ENCODE results near the gene IL17RC.
"Not testable (repeated sequence)": the region's sequence is repeated elsewhere in the genome, so short reads cannot be mapped to it uniquely, and the experiment has no call there.

IL17RC gene

DNA sequence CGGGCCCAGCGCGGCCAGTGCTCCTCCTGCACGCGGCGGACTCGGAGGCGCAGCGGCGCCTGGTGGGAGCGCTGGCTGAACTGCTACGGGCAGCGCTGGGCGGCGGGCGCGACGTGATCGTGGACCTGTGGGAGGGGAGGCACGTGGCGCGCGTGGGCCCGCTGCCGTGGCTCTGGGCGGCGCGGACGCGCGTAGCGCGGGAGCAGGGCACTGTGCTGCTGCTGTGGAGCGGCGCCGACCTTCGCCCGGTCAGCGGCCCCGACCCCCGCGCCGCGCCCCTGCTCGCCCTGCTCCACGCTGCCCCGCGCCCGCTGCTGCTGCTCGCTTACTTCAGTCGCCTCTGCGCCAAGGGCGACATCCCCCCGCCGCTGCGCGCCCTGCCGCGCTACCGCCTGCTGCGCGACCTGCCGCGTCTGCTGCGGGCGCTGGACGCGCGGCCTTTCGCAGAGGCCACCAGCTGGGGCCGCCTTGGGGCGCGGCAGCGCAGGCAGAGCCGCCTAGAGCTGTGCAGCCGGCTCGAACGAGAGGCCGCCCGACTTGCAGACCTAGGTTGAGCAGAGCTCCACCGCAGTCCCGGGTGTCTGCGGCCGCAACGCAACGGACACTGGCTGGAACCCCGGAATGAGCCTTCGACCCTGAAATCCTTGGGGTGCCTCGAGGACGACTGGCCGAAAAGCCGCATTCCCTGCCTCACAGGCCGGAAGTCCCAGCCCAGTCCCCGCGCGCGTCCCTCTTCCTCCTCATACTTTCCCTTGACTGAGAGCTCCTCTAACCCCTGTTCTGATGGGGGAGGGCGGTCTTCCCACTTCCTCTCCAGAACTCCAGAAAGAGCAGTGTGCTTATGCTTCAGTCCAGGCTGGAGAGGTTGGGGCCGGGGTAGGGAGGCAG, 1.4 kb upstream of the IL17RC start:
- DNase-seq (ENCODE audit: low spot score), result peak; percentile 62

DNA sequence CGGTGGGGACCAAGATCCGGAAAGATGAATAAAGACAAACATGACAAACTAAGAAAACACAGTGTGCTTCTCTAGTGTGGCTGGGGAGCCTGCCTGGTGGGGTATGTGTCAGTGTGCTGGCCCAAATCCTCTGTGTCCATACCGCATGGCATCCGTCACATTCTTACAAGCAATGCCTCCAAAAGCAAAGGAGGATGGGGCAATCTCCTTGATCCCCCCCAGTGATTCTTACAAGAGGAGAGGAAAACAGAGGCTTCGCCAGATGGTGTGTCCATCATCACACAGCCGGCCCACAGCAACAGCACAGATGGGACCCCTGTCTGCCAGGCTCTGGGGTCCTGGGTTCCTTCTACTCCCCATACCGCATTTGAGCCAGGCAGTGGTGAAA, 558 bp upstream of the IL17RC start:
- DNase-seq (ENCODE audit: low spot score), result no peak

DNA sequence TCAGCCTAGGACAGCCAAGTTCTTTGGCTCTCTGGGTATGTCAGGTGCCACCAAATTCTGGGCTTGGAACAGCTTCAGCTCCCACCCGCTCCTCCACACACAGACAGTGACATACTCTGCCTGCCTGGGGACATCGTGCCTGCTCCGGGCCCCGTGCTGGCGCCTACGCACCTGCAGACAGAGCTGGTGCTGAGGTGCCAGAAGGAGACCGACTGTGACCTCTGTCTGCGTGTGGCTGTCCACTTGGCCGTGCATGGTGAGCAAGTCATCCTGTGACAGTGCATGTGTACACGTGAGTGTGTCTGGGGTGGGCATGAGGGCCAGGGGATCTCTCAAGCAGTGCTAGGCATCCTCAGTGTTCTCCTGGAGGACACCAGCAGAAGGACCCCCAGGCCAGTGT, 922 bp downstream of the IL17RC start:
- DNase-seq (ENCODE audit: low spot score), result no peak

DNA sequence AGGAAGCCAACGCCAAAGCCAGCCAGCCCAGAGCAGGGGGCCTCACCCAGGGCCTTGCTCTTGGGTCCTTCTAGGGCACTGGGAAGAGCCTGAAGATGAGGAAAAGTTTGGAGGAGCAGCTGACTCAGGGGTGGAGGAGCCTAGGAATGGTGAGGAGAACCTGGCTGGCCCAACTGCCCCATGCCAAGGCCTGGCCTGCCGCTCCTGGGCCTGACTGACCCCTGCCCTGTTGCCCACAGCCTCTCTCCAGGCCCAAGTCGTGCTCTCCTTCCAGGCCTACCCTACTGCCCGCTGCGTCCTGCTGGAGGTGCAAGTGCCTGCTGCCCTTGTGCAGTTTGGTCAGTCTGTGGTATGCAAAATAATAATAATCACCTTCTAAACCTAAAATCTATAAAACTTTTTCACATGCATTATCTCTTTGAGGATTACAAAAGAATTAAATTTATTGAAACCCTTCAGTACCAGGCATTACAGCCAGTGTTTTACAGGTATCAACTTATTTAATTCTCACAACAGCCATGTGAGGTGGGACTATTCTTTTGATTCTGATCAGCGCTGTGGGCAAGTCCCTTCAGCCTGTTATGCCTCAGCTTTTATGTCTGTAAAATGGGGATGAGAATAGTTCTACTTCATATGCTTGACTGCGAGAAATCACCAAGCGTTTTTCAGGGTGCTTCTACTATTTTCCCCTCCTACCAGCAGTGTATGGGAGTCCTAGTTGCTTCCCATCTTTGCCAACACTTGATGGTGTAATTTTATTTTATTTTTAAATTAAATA, 1.6 kb downstream of the IL17RC start:
- no peak for DNase-seq (ENCODE audit: low spot score)

DNA sequence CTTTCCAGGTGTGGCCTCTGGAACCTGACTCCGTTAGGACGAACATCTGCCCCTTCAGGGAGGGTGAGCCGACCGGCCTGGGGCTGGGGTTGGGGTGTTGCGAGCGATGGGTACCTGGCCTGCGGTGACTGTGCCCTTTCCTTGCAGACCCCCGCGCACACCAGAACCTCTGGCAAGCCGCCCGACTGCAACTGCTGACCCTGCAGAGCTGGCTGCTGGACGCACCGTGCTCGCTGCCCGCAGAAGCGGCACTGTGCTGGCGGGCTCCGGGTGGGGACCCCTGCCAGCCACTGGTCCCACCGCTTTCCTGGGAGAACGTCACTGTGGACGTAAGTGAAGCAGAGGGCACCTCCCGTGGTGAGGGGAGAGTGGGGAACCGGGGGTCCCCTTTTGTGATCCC, 11.3 kb downstream of the IL17RC start:
- DNase-seq (ENCODE audit: low spot score), result no peak

DNA sequence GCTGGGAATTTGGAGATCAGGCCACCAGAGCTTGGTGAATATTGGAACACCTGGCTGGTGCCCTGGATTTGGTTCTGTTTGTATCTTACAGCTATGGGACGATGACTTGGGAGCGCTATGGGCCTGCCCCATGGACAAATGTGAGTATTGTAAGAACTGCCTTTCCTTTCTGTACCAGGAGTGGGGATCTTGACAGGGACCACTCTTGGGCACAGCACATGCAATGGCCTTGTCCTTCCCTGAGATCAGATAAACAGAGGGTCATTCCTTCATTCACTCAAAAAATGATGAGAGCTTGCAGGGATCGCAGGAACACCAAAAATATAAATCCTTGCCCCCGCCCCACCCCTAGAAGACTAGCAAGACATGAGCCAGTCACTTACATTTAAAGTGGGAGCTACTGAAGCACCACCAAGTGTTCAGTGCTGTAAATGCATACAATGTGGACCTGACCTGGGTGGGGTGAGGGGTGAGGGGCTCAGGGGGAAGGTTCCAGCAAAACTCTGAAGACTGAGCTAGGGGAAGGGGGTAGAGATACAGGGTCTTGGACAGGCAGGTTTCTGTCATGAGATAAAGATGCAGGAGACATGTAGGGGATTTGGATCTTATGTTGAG, 14.0 kb downstream of the IL17RC start:
- no peak for DNase-seq (ENCODE audit: low spot score)

DNA sequence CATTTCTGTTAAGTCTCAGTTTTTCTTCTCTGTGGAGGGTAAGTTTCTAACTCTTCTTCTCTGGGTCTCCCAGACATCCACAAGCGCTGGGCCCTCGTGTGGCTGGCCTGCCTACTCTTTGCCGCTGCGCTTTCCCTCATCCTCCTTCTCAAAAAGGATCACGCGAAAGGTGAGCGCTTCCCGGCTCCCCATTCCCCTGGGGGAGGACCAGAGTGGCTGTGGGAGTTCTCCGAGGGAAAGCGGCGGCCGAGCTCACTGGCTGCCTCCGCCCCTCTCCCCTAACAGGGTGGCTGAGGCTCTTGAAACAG, 15.6 kb downstream of the IL17RC start:
- DNase-seq (ENCODE audit: low spot score), result no peak

DNA sequence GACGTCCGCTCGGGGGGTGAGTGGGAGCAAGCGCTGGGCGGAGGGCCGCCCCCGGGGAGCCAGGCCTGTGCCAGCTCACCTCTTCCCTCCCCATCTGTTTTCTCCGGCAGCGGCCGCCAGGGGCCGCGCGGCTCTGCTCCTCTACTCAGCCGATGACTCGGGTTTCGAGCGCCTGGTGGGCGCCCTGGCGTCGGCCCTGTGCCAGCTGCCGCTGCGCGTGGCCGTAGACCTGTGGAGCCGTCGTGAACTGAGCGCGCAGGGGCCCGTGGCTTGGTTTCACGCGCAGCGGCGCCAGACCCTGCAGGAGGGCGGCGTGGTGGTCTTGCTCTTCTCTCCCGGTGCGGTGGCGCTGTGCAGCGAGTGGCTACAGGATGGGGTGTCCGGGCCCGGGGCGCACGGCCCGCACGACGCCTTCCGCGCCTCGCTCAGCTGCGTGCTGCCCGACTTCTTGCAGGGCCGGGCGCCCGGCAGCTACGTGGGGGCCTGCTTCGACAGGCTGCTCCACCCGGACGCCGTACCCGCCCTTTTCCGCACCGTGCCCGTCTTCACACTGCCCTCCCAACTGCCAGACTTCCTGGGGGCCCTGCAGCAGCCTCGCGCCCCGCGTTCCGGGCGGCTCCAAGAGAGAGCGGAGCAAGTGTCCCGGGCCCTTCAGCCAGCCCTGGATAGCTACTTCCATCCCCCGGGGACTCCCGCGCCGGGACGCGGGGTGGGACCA, 16.1 kb downstream of the IL17RC start:
- peak; percentile 85 for DNase-seq (ENCODE audit: low spot score)

DNA sequence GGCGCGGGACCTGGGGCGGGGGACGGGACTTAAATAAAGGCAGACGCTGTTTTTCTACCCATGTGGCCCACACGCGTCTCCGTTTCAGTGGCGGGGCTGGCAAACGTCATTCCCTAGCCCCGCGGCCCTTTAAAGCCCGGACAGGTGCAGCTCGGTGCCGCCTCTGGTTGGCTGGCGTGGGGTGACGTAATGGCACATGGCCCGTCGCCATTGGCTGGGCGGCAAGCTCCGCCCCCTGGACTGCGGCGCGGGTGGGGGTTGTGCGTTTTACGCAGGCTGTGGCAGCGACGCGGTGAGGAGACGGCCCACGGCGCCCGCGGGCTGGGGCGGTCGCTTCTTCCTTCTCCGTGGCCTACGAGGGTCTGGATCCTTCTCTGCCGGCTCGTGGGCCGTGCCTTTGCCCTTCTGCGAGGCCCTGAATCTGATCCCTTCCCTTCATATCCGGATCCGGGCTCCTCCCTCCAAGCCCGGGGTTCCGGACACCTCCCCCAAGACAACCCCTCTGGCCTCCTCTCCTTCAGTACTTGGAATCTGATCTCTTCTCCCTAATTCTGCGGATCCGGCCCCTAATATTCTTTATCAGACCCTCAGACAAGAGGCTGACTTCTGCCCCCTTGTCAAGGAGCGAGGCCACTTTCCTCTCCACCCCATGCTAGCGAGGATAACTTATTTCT, 16.8 kb downstream of the IL17RC start, which contains the start of gene CRELD1:
CRELD1 (plus strand) TSS at position 274 of the 674 bp plus-strand sequence. CDS start 605 bp downstream, outside the sequence.
- peak; percentile 93 for DNase-seq (ENCODE audit: low spot score)

DNA sequence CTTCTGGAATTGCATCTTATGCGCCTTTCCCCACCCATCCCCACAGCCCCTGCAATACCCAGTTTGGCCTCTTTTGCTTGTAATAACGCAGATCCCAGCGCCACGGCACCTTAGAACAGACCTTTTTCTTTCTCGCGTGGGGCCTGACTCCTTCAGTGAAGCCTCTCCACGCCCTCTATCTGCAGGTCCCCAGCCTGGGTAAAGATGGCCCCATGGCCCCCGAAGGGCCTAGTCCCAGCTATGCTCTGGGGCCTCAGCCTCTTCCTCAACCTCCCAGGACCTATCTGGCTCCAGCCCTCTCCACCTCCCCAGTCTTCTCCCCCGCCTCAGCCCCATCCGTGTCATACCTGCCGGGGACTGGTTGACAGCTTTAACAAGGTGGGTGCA, 17.3 kb downstream of the IL17RC start:
- DNase-seq (ENCODE audit: low spot score), result peak; percentile 23

DNA sequence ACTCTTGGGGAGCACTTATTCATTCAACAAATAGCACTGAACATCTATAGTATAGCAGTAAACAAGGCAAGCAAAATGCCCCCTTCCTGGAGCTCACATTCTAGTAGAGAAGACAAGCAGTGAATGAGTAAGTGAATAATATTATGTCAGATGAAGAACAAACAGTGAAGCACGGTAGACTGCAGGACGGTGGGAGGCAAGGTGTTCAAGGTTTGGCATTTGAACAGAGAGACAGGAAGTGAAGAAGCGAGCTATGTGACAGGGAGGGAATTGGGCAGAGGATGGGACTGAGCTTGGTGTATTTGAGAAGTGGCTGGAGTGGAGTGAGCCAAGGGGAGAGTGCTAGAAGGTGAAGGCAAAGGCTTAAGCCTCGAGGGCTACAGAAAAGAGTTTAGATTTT, 18.1 kb downstream of the IL17RC start:
- no peak for DNase-seq (ENCODE audit: low spot score)

DNA sequence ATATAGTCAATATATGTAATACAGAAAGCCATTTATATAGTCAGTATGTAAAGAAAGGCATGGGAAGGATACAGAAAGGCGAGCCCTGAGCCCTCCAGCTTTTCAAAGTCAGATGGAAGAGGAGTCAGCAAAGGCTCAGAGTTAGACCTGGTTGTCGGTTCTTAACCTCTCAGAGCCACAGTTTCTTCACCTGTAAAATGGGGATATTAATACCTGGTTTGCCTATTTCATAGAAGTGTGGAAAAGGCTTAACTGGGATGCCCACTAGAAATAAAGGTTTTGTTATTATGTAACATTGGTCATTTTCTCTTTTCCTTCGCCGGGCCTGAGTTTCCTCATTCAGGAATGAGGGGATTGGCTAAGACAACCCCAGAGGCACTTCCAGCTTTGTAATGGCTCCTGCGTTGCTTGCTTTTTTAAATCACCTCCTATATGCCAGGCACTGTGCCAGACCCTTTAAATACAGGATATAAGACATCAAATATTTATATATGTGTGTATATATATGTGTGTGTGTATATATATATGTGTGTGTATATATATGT, 19.1 kb downstream of the IL17RC start:
- no peak for DNase-seq (ENCODE audit: low spot score)

DNA sequence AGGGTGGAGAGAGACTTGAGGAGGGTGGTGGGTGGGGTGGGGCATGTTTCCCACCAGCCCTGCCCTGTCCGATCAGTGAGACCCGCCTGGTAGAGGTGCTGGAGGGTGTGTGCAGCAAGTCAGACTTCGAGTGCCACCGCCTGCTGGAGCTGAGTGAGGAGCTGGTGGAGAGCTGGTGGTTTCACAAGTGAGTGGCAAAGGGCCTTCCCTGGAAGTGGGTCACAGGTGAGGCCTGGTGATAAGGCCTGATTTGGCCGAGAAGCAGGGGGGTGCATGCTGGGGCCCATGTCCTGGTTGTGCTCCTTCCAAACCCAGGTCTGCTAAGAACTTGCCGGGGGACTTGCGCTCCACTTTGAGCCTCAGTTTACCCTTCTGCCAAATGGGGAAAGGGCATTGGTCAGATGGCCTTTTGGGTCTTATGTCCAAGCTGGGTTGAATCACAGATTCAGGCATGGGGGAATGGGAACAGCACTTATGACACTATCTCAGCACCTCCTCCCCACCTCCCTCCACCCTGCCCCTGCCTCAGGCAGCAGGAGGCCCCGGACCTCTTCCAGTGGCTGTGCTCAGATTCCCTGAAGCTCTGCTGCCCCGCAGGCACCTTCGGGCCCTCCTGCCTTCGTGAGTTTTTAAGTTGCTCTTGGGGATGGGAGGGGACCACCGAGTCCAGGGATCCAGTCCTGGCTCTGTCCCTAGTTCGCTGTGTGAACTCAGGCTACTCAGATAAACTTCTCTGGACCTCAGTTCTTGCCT, 20.8 kb downstream of the IL17RC start:
- DNase-seq (ENCODE audit: low spot score), result no peak

DNA sequence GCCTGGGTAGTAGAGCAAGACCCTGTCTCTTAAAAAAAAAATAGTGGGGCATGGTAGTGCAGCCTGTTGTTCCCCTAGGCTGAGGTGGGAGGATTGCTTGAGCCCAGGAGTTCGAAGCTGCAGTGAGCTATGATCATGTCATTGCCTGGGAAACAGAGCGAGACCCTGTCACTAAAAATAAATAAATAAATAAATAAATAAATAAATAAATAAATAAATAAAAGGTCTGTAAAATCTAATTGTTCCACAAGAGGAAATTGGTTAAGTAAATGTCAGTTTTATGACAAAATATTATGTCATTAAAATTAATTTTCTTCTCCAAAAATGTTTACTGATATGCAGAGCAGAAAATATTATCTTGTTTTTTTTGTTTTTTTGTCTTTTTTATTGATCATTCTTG, 22.1 kb downstream of the IL17RC start:
- no peak for DNase-seq (ENCODE audit: low spot score)

DNA sequence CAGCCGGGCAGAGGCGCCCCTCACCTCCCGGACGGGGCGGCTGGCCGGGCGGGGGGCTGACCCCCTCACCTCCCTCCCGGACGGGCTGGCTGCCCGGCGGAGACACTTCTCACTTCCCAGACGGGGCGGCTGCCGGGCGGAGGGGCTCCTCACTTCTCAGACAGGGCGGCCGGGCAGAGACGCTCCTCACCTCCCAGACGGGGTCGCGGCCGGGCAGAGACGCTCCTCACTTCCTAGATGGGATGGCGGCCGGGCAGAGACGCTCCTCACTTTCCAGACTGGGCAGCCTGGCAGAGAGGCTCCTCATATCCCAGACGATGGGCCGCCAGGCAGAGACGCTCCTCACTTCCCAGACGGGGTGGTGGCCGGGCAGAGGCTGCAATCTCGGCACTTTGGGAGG, 23.0 kb downstream of the IL17RC start:
- DNase-seq (ENCODE audit: low spot score), result not testable (repeated sequence)

DNA sequence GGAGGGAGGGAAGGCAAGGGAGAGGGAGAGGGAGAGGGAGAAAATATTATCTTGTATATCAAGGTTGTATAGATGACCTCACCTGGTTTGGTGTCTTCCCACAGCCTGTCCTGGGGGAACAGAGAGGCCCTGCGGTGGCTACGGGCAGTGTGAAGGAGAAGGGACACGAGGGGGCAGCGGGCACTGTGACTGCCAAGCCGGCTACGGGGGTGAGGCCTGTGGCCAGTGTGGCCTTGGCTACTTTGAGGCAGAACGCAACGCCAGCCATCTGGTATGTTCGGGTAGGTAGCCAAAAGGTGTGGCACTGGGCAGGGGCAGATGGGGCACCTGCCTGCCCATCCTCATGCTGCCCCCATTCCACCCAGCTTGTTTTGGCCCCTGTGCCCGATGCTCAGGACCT, 23.8 kb downstream of the IL17RC start:
- DNase-seq (ENCODE audit: low spot score), result no peak

DNA sequence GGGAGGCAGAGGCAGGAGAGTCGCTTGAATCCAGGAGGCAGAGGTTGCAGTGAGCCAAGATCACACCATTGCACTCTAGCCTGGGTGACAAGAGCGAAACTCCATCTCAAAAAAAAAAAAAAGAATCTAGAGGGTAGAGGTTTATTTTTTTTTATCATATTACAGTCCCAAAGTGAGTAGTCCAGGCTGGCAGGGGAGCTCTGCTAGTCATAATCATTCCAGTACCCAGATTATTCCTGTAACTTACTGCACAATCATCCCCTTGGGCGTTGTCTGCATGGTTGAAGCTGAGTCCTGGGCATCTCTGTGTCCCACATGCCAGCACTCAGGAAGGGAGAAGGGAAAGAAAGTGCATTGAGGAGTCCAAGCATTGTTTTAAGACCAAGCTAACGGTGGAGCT, 25.3 kb downstream of the IL17RC start:
- no peak for DNase-seq (ENCODE audit: low spot score)

DNA sequence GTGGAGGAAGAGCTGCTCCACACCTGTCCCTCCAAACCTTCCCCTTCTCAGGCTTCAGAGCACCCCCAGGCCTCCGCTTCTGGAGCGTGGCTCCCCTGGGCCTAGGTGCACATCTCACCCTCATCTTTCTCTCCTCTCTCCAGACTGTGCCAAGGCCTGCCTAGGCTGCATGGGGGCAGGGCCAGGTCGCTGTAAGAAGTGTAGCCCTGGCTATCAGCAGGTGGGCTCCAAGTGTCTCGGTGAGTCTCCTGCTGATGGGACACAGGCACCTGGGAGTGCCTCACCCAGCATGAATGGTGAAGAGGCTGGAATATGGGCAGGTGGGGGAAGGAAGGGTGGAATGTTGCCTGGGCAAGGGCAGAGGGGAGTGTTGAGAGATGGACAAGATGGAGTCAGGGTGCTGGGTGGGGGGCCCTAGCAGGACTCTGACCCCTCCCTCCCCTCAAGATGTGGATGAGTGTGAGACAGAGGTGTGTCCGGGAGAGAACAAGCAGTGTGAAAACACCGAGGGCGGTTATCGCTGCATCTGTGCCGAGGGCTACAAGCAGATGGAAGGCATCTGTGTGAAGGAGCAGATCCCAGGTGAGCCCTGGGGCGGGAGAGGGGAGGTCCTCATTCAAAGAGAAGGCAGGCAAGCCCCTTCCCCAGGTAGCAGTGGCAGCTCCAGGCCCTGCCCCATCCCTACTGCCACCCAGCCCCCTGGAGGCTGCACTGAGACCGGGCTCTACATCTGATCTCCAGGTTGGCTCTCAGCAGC, 26.2 kb downstream of the IL17RC start:
- no peak for DNase-seq (ENCODE audit: low spot score)

DNA sequence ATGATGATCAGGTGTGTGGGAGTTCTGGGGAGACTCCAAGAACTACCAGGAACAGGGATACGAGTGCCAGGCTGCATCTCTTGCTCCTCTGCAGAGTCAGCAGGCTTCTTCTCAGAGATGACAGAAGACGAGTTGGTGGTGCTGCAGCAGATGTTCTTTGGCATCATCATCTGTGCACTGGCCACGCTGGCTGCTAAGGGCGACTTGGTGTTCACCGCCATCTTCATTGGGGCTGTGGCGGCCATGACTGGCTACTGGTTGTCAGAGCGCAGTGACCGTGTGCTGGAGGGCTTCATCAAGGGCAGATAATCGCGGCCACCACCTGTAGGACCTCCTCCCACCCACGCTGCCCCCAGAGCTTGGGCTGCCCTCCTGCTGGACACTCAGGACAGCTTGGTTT, 27.4 kb downstream of the IL17RC start:
- no peak for DNase-seq (ENCODE audit: low spot score)

DNA sequence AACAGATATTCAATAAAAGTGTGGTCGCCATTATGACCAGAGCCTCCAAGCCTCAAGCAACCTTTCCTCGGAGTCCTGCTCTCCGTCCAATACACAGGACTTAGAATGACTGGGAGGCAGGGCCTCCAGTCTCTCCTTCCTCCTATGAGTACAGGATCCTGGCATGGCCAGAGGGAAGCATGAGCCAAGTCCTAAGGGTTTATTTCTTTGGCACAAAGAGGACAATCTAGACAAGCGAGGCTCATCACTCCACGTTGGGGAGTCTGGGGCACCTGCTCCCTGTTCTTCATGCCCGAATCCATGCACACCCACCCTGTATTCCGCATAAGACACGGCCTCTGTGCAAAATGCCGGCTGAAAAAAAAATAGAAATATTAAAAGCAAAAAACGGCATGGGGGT, 28.5 kb downstream of the IL17RC start:
- no peak for DNase-seq (ENCODE audit: low spot score)

All from iPS-NIHi11 (cell line).